Left lung (tissue), 10 donors: ENCODE results near the gene GRID1. TPM values are rescaled to one million over a fixed set of nuclear protein-coding genes. Genes with fewer than 3 reads are reported as not detected.

Source experiments
- ATAC-seq: fragments of 200-7000 bp; cut with Tn5 transposase; one replicate; pipeline ENCODE4 v1.9.1; 2020; ENCODE audit warnings: moderate library complexity
- DNase-seq, 4 donors: peaks; one replicate each; pipeline ENCODE4 v3.0.0-alpha.2; 2013 to 2020
- H3K27ac ChIP-seq, 2 donors: fragments of 200-600 bp; sonication (generic) in 1 of 2; one replicate each; pipeline versions ENCODE4 v1.5.0 to v1.8.0; 2020 to 2021
- H3K27me3 ChIP-seq, 2 donors: fragments of 200-600 bp; sonication (generic) in 1 of 2; one replicate each; pipeline versions ENCODE4 v1.5.0 to v1.8.0; 2020 to 2021
- H3K36me3 ChIP-seq, 2 donors: fragments of 200-600 bp; sonication (generic) in 1 of 2; one replicate each; pipeline versions ENCODE4 v1.5.0 to v1.8.0; 2020 to 2021
- H3K4me1 ChIP-seq, 2 donors: fragments of 200-600 bp; one replicate each; pipeline ENCODE4 v1.8.0; 2021
- H3K4me3 ChIP-seq, 2 donors: fragments of 200-600 bp; sonication (generic) in 1 of 2; one replicate each; pipeline versions ENCODE4 v1.5.0 to v1.8.0; 2020 to 2021; ENCODE audit warnings: mild to moderate bottlenecking in 1 of 2
- H3K9me3 ChIP-seq, 2 donors: fragments of 200-600 bp; sonication (generic) in 1 of 2; one replicate each; pipeline versions ENCODE4 v1.5.0 to v1.8.0; 2020 to 2021
- intact Hi-C, 2 donors: fragments of 100-400 bp; cut with DNase I; formaldehyde crosslinking; loops; one replicate each; pipeline versions ENCODE4 v1.11.2 to v1.14.2; 2022
- polyA plus RNA-seq, 6 donors: library from polyadenylated mRNA; unstranded; fragments of 120-200 nt; gene quantifications; one replicate each; pipeline ENCODE4 v1.2.1, GENCODE V29; 2013; ENCODE audit not compliant: insufficient read length in 6 of 6
- total RNA-seq, 2 donors: library from RNA; stranded (reverse); fragmentation: NEBNext Ultra II Directional; extraction: Animal tissue kit (Norgen Biotek cat#: 25700); gene quantifications; one replicate each; pipeline ENCODE4 v1.2.1, GENCODE V29; 2021
- TF ChIP-seq, protein P1 (sequence below), 2 donors: fragments of 200-600 bp; sonication (generic) in 1 of 2; IDR thresholded peaks; one replicate each; pipeline versions ENCODE4 v1.5.0 to v1.8.0; 2021; ENCODE audit warnings: antibody characterized with exemption in 2 of 2
- donor health status: DM: no; HTN: yes; CAD: no.
- donor health status: DM: no; HTN: no; CAD: no.

GRID1 gene
- total and polyA plus RNA-seq, 8 donors: 0.81 to 2.6 (median 1.2) TPM

DNA sequence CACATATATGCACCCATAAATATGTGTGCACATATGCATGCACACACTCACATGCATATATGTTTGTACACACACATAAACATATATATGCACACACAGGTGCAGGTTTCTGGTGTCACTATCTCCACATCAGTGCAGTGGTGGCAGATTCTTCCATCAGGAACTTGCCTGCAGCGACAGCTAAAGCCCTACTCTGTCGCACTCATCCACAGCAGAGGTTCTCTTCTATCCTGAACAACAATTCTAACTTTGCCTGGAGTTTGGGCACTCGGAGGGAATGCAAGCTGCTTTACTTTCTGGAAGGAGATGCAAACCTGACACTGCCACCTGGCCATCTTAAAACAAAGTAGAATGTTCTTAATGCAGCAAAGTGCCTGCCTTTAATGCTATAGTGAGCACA lies 745.8 kb downstream of the GRID1 start:
- TF ChIP-seq, protein P1, sequence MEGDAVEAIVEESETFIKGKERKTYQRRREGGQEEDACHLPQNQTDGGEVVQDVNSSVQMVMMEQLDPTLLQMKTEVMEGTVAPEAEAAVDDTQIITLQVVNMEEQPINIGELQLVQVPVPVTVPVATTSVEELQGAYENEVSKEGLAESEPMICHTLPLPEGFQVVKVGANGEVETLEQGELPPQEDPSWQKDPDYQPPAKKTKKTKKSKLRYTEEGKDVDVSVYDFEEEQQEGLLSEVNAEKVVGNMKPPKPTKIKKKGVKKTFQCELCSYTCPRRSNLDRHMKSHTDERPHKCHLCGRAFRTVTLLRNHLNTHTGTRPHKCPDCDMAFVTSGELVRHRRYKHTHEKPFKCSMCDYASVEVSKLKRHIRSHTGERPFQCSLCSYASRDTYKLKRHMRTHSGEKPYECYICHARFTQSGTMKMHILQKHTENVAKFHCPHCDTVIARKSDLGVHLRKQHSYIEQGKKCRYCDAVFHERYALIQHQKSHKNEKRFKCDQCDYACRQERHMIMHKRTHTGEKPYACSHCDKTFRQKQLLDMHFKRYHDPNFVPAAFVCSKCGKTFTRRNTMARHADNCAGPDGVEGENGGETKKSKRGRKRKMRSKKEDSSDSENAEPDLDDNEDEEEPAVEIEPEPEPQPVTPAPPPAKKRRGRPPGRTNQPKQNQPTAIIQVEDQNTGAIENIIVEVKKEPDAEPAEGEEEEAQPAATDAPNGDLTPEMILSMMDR (IDR thresholded peaks at IDR 0.05): no peak
- ATAC-seq (no peak), DNase-seq (no peak)
- no peak overlapping the region for H3K27ac ChIP-seq
- no peaks in the 10 kb centered on the region for H3K4me1 ChIP-seq
- H3K27me3 ChIP-seq: no peaks in the 10 kb centered on the region
- no peaks in the 10 kb centered on the region for H3K9me3 ChIP-seq
- H3K4me3 ChIP-seq: no peak overlapping the region
- intact Hi-C loops: no loop called here
- H3K36me3 ChIP-seq: no peaks in the 10 kb centered on the region

DNA sequence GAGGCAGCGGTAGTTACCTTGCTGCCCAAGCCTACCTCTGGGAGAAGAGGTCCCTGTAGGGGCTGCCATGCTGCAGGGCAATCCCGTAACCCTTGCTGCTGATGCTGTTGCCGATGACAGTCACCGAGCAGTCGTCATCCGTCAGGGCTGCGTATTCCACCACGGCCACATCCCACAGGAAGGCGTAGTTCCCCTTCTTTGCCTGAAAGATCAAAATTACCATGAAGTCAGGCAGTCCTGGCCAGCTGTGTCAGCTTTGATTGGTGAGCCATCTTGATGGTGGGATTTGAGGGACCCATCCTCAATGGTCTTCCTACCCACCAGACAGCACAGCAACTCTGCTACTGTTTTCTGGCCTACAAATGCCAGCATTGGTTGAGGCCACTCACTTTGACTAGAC lies 746.8 kb downstream of the GRID1 start:
- TF ChIP-seq, protein P1 (IDR thresholded peaks at IDR 0.05): no peak
- Histone ChIP-seq H3K9me3 (no peaks in the 10 kb centered on the region), H3K27me3 (no peaks in the 10 kb centered on the region), H3K4me1 (no peaks in the 10 kb centered on the region), H3K36me3 (no peaks in the 10 kb centered on the region), H3K4me3 (no peak overlapping the region), H3K27ac (no peak overlapping the region)
- no peak for DNase-seq
- intact Hi-C loops: no loop called here
- ATAC-seq: no peak

DNA sequence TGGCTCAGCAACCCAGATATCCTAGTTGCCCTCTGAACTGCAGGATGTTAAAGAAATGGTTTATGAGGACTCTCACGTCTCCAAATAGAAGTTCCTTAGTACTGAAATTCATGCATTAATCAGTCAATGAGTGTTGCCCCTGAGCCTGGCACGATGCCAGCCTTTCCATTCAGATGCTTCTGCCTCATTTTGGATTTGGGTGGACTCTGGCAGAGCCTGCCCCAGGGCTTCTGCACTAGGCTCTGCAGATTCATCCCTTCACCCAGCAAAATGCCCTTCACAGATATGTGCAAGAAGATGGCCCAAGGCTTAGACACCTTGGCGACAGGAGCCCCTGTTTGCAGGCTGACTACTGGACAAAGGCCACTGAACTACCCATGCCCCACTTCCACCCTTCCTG lies 747.8 kb downstream of the GRID1 start:
- no peaks in the 10 kb centered on the region for H3K36me3 ChIP-seq
- no peaks in the 10 kb centered on the region for H3K4me1 ChIP-seq
- no peaks in the 10 kb centered on the region for H3K9me3 ChIP-seq
- TF ChIP-seq, protein P1 (IDR thresholded peaks at IDR 0.05): no peak
- H3K4me3 ChIP-seq: no peak overlapping the region
- no peak overlapping the region for H3K27ac ChIP-seq
- ATAC-seq (no peak), DNase-seq (no peak)
- H3K27me3 ChIP-seq: no peaks in the 10 kb centered on the region
- intact Hi-C loops: no loop called here

DNA sequence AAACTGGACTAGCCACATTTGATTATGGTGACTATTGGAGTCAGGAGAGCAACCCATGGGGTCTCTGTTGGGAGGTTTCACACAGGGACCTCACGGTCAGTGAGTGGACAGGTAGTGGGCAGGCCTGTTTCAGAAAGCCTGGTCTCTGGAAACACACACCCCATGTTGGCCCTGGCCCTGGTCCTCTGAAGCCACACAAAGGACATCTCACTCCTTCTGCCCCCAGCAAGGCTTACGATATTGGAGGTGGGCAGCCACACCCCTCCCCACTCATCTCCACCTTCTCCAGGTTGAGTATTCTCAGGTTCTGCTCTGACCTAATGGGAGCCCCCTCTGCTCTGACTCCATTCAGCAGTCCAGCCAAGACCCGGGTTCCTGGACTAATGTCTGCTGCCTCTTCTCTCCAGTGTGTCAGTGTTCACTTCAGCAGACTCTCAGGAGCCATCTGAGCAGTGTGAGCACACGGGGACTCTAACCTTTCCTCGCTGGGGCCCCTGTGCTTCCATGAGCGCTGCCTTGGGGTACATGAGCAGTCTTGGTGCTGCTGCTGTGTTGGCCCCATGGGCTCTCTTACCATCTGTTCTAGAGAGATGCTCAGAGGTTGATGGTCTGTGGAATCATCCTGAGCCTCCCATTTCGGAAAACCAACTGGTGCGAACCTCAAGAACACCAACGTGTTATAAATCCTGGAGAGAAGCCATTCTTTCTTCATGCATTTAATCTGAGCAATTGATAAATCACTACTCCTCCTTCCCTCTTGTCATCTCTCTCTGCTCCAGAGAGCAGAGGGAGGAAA lies 748.6 kb downstream of the GRID1 start:
- no peak overlapping the region for H3K27ac ChIP-seq
- H3K4me1 ChIP-seq: no peaks in the 10 kb centered on the region
- no peaks in the 10 kb centered on the region for H3K27me3 ChIP-seq
- TF ChIP-seq, protein P1 (IDR thresholded peaks at IDR 0.05): no peak
- no peaks in the 10 kb centered on the region for H3K9me3 ChIP-seq
- DNase-seq: no peak
- no peak for ATAC-seq
- H3K4me3 ChIP-seq: no peak overlapping the region
- no peaks in the 10 kb centered on the region for H3K36me3 ChIP-seq
- intact Hi-C loops: no loop called here

DNA sequence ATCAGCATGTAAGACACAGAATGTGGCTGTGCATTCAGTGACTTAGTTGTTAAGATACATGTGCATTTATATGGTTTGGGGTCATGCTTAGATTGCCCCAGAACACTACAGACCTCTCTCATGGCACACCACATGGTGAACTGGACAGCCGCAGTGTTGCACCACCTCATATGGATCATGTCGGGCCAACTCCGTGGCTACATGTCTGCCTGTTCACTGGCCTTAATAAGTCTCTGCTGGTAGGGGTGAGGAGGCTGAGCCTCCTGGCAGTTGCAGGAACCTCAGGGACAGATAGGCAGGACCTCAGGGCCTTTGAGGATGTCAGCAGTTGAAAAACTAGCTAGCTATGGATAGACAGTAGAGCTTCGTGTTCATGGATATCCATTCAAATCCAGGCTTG lies 751.0 kb downstream of the GRID1 start:
- H3K36me3 ChIP-seq: no peaks in the 10 kb centered on the region
- H3K27me3 ChIP-seq: no peaks in the 10 kb centered on the region
- no peaks in the 10 kb centered on the region for H3K9me3 ChIP-seq
- H3K27ac ChIP-seq: no peak overlapping the region
- TF ChIP-seq, protein P1 (IDR thresholded peaks at IDR 0.05): no peak
- ATAC-seq (no peak), DNase-seq (no peak)
- H3K4me3 ChIP-seq: no peak overlapping the region
- intact Hi-C loops: no loop called here
- H3K4me1 ChIP-seq: no peaks in the 10 kb centered on the region
